GM12878 (cell line): Measurements from ENCODE around the gene NHERF1. TPM values are rescaled to one million over a fixed set of nuclear protein-coding genes. Genes with fewer than 3 reads are reported as not detected.

ENCODE experiments used
- ATAC-seq: fragments of 200-7000 bp; cut with Tn5 transposase; 3 replicates; pipeline ENCODE4 v1.9.1; 2020; ENCODE audit warnings: mild to moderate bottlenecking, moderate library complexity
- BruUV-seq: library from RNA; stranded (reverse); fragments of 400-500 nt; replicated peaks from 2 replicates; lab custom pipeline; 2021; lab: Mats Ljungman, UMichigan
- CTCF ChIA-PET: fragments of 300-600 bp; sonication (Branson Sonifier 250); formaldehyde crosslinking; extraction: SDS; loops from one replicate; lab custom pipeline; 2021; ENCODE audit warnings: inconsistent platforms; lab: Yijun Ruan, JAX
- POLR2A ChIA-PET: fragments of 350-600 bp; formaldehyde crosslinking; extraction: SDS; loops from one replicate; lab custom pipeline; 2021; ENCODE audit warnings: inconsistent platforms; lab: Charles Lee
- RAD21 ChIA-PET: fragments of 300-600 bp; sonication (Branson Sonifier 250); formaldehyde crosslinking; loops from one replicate; lab custom pipeline; 2023; ENCODE audit warnings: antibody characterized with exemption; ENCODE audit not compliant: unreplicated experiment; lab: Charles Lee
- SMC1A ChIA-PET: fragments of 300-600 bp; sonication (Branson Sonifier 250); formaldehyde crosslinking; loops from one replicate; lab custom pipeline; 2023; ENCODE audit not compliant: unreplicated experiment, uncharacterized antibody; lab: Charles Lee
- DNase-seq: peaks from one replicate; pipeline ENCODE4 v3.0.0-alpha.2; 2011; ENCODE audit warnings: low read depth, low spot score
- FAIRE-seq: peaks from 3 replicates; lab custom pipeline; 2011; peaks lifted over from hg19 to GRCh38; lab: Jason Lieb, UNC
- H2AFZ ChIP-seq: 2 replicates; pipeline ENCODE4 v1.6.0; 2011; ENCODE audit warnings: low read depth, low read length, control low read depth; ENCODE audit not compliant: control insufficient read depth
- H3K27ac ChIP-seq: 2 replicates; pipeline ENCODE4 v1.5.1; 2011; ENCODE audit warnings: control low read depth; ENCODE audit not compliant: control insufficient read depth, insufficient read depth
- H3K27me3 ChIP-seq, 2 experiments: replicated peaks in 1 of 2; 2 replicates each; pipeline versions ENCODE4 v1.6.0 to v1.6.1; 2011; ENCODE audit warnings: low read length in 1 of 2; ENCODE audit not compliant: control insufficient read depth in 2 of 2, insufficient read depth in 2 of 2
- H3K36me3 ChIP-seq, 2 experiments: 2 replicates each; pipeline ENCODE4 v1.5.1; 2011; ENCODE audit warnings: low read length in 1 of 2; ENCODE audit not compliant: control insufficient read depth in 2 of 2, insufficient read depth in 2 of 2
- H3K4me1 ChIP-seq: 2 replicates; pipeline ENCODE4 v1.6.1; 2011; ENCODE audit warnings: mild to moderate bottlenecking, low read length, moderate library complexity, mixed read lengths; ENCODE audit not compliant: control insufficient read depth, insufficient read depth
- H3K4me2 ChIP-seq: 2 replicates; pipeline ENCODE4 v1.6.0; 2011; ENCODE audit warnings: control low read depth; ENCODE audit not compliant: control insufficient read depth, insufficient read depth
- H3K4me3 ChIP-seq: fragments of 200-600 bp; sonication (generic); 2 replicates; pipeline ENCODE4 v1.5.1; 2016
- H3K79me2 ChIP-seq: 2 replicates; pipeline ENCODE4 v1.6.0; 2011; ENCODE audit warnings: low read length; ENCODE audit not compliant: control insufficient read depth, insufficient read depth
- H3K9ac ChIP-seq: 2 replicates; pipeline ENCODE4 v1.8.0; 2011; ENCODE audit warnings: low read length, control low read depth, mixed read lengths; ENCODE audit not compliant: control insufficient read depth, insufficient read depth
- H3K9me3 ChIP-seq: replicated peaks from 3 replicates; pipeline ENCODE4 v1.5.1; 2011; ENCODE audit warnings: mild to moderate bottlenecking, low read length; ENCODE audit not compliant: control insufficient read depth, insufficient read depth
- H4K20me1 ChIP-seq: 2 replicates; pipeline ENCODE4 v1.6.0; 2011; ENCODE audit not compliant: control insufficient read depth, insufficient read depth
- ATF3 ChIP-seq: IDR thresholded peaks from 2 replicates; pipeline ENCODE4 v1.6.1; 2011; ENCODE audit warnings: low read depth, mild to moderate bottlenecking, low read length, moderate library complexity, borderline replicate concordance; ENCODE audit errors: extremely low read depth
- CBX3 ChIP-seq: fragments of 200-600 bp; sonication (generic); IDR thresholded peaks from 2 replicates; pipeline ENCODE4 v1.6.1; 2016; ENCODE audit warnings: low read depth, borderline replicate concordance
- CREM ChIP-seq: IDR thresholded peaks from 2 replicates; pipeline ENCODE4 v1.6.1; 2014; ENCODE audit warnings: antibody characterized with exemption, low read depth
- CTCF ChIP-seq, 3 experiments: IDR thresholded peaks in 2 of 3; conservative IDR thresholded peaks in 1 of 3; 2 replicates each; pipeline ENCODE4 v1.5.1; 2011; ENCODE audit warnings: low read depth in 3 of 3, low read length in 3 of 3, mild to moderate bottlenecking in 3 of 3, control low read depth in 2 of 3, moderate library complexity in 2 of 3, inconsistent platforms in 1 of 3, mixed read lengths in 1 of 3; ENCODE audit not compliant: control insufficient read depth in 2 of 3, insufficient read depth in 1 of 3; ENCODE audit errors: extremely low read depth in 1 of 3
- GABPA ChIP-seq: IDR thresholded peaks from 2 replicates; pipeline ENCODE4 v1.6.1; 2014; ENCODE audit warnings: antibody characterized with exemption, low read depth, mild to moderate bottlenecking, inconsistent platforms
- MLLT1 ChIP-seq: fragments of 450-650 bp; IDR thresholded peaks from 2 replicates; pipeline ENCODE4 v1.6.1; 2016; ENCODE audit warnings: mild to moderate bottlenecking
- NBN ChIP-seq: fragments of 450-650 bp; IDR thresholded peaks from 2 replicates; pipeline ENCODE4 v1.6.1; 2016
- SIX5 ChIP-seq: IDR thresholded peaks from 2 replicates; pipeline ENCODE4 v1.6.1; 2011; ENCODE audit warnings: mild to moderate bottlenecking, low read depth, low read length, moderate library complexity; ENCODE audit not compliant: severe bottlenecking
- SMAD1 ChIP-seq: fragments of 450-650 bp; IDR thresholded peaks from 2 replicates; pipeline ENCODE4 v1.6.1; 2018; ENCODE audit warnings: mild to moderate bottlenecking, low read depth; ENCODE audit not compliant: partially characterized antibody
- SP1 ChIP-seq: IDR thresholded peaks from one replicate; pipeline ENCODE4 v1.6.1; 2011; ENCODE audit warnings: low read depth, low read length
- SRF ChIP-seq, 2 experiments: IDR thresholded peaks; 2 replicates each; pipeline ENCODE4 v1.6.1; 2011; ENCODE audit warnings: low read depth in 2 of 2, low read length in 2 of 2, mild to moderate bottlenecking in 1 of 2, moderate library complexity in 1 of 2
- TCF12 ChIP-seq: IDR thresholded peaks from 2 replicates; pipeline ENCODE4 v1.6.1; 2011; ENCODE audit warnings: low read depth, mild to moderate bottlenecking, low read length
- USF2 ChIP-seq: IDR thresholded peaks from 2 replicates; pipeline ENCODE4 v1.6.1; 2011; ENCODE audit warnings: low read depth, low read length, improper control_type of control experiment, borderline replicate concordance
- YBX1 ChIP-seq: fragments of 450-650 bp; IDR thresholded peaks from 2 replicates; pipeline ENCODE4 v1.6.1; 2016; ENCODE audit warnings: antibody characterized with exemption
- ZZZ3 ChIP-seq: IDR thresholded peaks from 2 replicates; pipeline ENCODE4 v1.6.1; 2011; ENCODE audit warnings: low read depth; ENCODE audit not compliant: control insufficient read depth, insufficient read length
- WGBS: methylation state at CpG from one replicate; pipeline ENCODE4 v1.1.6; 2016; ENCODE audit warnings: low lambda C conversion rate; ENCODE audit not compliant: insufficient replicate concordance, insufficient coverage; ENCODE audit errors: missing lambda C conversion rate; 5-methylcytosine and 5-hydroxymethylcytosine counted together
- in situ Hi-C: fragments of 300-500 bp; cut with MboI; formaldehyde crosslinking; loops from 9 replicates; pipeline ENCODE4 v1.14.3; 2018; ENCODE audit warnings: mixed read lengths
- intact Hi-C: fragments of 100-400 bp; cut with micrococcal nuclease; formaldehyde crosslinking; loops from one replicate; pipeline ENCODE4 v1.14.2; 2022; ENCODE audit not compliant: unreplicated experiment
- polyA plus RNA-seq, 11 experiments: library from polyadenylated mRNA; depleted of rRNA in 4 of 11; unstranded in 6 of 11; stranded (reverse) in 5 of 11; fragments of >200 nt; fragmentation: Nextera tagmentation in 4 of 11; fragmentation: Illumina TruSeq in 1 of 11; extraction: Ambion mirVana in 4 of 11; extraction: Trizol in 1 of 11; gene quantifications; 1 replicate in 1 of 11; 2 replicates in 10 of 11; pipeline versions ENCODE4 v1.2.1 to v1.2.3, GENCODE V29; 2011 to 2016; ENCODE audit warnings: inconsistent platforms in 2 of 11, missing spikeins in 2 of 11, low read depth in 1 of 11
- total RNA-seq, 4 experiments: library from RNA; depleted of rRNA in 3 of 4; stranded (reverse); fragments of >200 nt in 3 of 4; fragmentation: Illumina TruSeq in 1 of 4; extraction: Trizol in 1 of 4; gene quantifications; 2 replicates each; pipeline versions ENCODE4 v1.2.1 to v1.2.3, GENCODE V29; 2013 to 2021

Gene NHERF1
- total and polyA plus RNA-seq, 10 of the 15 experiments (the other 5 are each of a cell fraction or from before 2014, with no cell fraction given), result 13.4 to 61.6 (median 39.0) TPM

- TF ChIP-seq CTCF (IDR thresholded peaks at IDR 0.05 in 2 of 3, conservative IDR thresholded peaks at IDR 0.05 in 1 of 3; ENCODE audit: control insufficient read depth in 2 of 3, extremely low read depth in 1 of 3, insufficient read depth in 1 of 3, low read depth in 3 of 3, low read length in 3 of 3) (no peak), TCF12 (no peak), CBX3 (no peak), SP1 (no peak), ATF3 (no peak), SRF (IDR thresholded peaks at IDR 0.05; ENCODE audit: low read depth in 2 of 2, low read length in 2 of 2) (no peak), NBN (no peak)
These were observed 59.5 kb downstream of the NHERF1 start (continued) for GRCh38 chr17:74807925-74808324.

- Histone ChIP-seq H3K4me2 (no peak overlapping the region), H3K9ac (no peak overlapping the region), H3K4me3 (no peak overlapping the region), H4K20me1 (no peaks in the 10 kb centered on the region), H3K4me1 (no peaks in the 10 kb centered on the region), H3K36me3 (no peaks in the 10 kb centered on the region; a peak in 3 of 4 replicates), H3K27ac (no peak overlapping the region), H3K9me3 (no peaks in the 10 kb centered on the region), H3K27me3 (no peaks in the 10 kb centered on the region), H2AFZ (no peak overlapping the region), H3K79me2 (no peaks in the 10 kb centered on the region)
- FAIRE-seq (no peak), ATAC-seq (no peak), DNase-seq (no peak)
- intact Hi-C loops, result no loop called here
- 78% methylated on average over 17 of the region's 17 CpGs for WGBS
- CTCF ChIA-PET, result interaction anchor here (0.8 to 1.2 kb wide), 2 partner anchors 17 to 57 kb away, joined by 3 read pairs; no protein-coding TSS in a partner anchor
- POLR2A ChIA-PET, result interaction anchor here (1.0 kb wide), 1 partner anchor 95 kb away, joined by 3 read pairs; no protein-coding TSS in a partner anchor
- RAD21 ChIA-PET, result no interaction called here
- TF ChIP-seq USF2 (no peak), YBX1 (no peak), ZZZ3 (no peak), CREM (no peak), SIX5 (no peak), MLLT1 (no peak), GABPA (no peak), SMAD1 (no peak)
- no TSS peak for BruUV-seq
- in situ Hi-C loops, result no loop called here
- SMC1A ChIA-PET, result no interaction called here
These were observed 60.4 kb downstream of the NHERF1 start for GRCh38 chr17:74808714-74809430.
